Inflammatory macrophage treated with lipopolysaccharide for 4 hours (primary cell): ENCODE measurements around the gene RPAP2.
"Not testable (repeated sequence)": the region's sequence is repeated elsewhere in the genome, so short reads cannot be mapped to it uniquely, and the experiment has no call there.

Experiments used
- DNase-seq: peaks from one replicate; pipeline ENCODE4 v3.0.0-alpha.2; 2020

RPAP2 gene

DNA sequence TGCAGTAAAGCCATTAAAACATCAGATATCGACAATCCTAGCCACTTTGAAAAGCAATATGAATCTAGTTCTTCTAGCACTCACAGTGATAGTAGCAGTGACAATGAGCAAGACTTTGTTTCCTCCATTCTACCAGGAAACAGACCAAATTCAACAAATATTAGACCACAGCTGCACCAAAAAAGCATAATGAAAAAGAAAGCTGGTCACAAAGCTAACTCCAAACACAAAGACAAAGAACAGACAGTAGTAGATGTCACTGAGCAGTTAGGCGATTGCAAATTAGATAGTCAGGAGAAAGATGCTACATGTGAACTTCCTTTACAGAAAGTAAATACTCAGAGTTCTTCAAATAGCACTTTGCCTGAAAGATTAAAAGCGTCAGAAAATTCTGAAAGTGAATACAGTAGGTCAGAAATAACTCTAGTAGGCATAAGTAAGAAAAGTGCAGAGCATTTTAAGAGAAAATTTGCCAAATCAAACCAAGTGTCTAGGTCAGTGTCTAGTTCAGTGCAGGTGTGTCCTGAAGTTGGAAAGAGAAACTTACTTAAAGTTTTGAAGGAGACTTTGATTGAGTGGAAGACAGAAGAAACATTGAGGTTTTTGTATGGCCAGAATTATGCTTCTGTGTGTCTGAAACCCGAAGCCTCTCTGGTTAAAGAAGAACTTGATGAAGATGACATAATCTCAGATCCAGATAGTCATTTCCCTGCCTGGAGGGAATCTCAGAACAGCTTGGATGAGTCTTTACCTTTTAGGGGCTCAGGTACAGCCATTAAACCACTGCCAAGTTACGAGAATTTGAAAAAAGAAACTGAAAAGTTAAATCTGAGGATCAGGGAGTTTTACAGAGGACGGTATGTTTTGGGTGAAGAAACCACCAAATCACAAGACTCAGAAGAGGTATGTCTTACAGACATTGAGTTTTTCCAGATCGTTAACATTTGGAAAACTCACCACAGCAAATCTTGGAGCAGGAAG is 24.9 kb downstream of the RPAP2 start:
- no peak for DNase-seq

DNA sequence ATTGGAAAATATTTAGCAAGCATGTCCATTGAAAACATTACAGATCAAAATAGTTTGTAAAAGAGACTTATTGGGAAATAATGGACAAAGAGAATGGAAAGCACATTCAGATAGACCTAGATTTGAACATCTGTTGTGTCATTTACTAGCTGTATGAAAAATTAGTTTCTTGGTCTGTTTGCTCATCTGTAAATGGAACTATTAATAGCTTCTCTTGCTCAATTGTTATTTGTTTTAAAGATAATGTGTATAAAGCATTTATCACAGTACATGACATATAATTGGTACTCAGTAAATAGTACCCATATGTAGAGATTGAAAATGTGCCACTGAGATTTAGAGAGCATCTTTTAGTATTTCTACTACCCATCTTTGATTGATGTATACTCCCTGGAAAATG is 25.9 kb downstream of the RPAP2 start:
- no peak for DNase-seq

DNA sequence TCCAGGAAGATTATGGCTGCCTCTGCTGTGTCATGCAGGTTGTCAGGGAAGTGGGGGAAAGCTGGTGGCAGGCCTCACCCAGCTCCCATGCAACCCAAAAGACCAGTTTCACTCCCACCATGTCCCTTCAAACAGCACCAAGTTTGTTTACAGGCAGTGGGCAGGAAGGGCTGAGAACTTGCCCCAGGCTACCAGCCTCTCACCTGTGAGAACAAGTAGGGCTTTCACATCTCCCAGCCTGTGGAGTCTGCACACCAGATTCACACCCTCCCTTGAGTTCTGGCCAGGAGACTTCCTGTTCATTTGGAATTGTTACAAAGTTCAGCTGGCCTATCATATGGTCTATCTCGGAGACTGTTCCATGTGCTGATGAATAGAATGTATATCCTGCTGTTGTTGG is 27.8 kb downstream of the RPAP2 start:
- no peak for DNase-seq

GRCh38 chr1:92327794-92328193 is 28.9 kb downstream of the RPAP2 start:
- DNase-seq: no peak

DNA sequence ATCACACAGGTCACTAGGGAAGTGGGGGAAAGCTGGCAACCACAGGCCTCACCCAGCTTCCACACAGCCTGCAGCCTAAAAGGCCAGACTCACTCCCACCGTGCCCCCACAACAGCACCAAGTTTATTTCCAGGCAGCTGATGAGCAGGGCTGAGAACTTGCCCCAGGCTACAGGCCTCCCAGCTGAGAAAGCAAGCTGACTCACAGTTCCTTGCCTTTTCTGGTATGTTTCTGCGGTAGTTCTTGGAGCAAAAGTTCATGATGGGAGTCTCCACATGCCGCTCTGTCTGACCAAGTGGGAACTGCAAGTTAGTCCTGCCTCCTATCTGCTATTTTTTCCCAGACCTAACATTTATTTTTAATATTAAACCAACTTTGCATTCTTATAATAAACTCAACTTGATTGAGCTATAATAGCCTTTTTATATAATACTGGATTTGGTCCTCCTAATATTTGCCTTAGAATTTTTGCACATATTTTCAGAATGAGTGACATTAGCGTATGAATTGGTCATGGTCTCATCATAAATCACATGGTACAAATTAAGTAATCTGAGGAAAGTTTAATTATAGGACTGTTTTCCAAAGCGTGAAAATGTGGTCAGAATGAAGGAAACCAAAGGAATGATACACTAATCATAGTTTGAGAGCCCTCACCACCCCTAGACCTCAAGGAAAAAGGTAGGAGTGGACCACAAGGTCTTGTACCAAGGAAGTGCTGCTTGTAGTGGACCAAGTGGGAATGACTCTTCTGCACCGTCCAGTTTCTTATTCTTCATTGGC is 30.7 kb downstream of the RPAP2 start:
- DNase-seq: no peak

GRCh38 chr1:92333668-92334067 is 34.8 kb downstream of the RPAP2 start:
- no peak for DNase-seq

- DNase-seq: no peak
Observed at GRCh38 chr1:92340154-92340553, 41.3 kb downstream of the RPAP2 start.

- no peak for DNase-seq
Observed at GRCh38 chr1:92342401-92342800, 43.5 kb downstream of the RPAP2 start.

DNA sequence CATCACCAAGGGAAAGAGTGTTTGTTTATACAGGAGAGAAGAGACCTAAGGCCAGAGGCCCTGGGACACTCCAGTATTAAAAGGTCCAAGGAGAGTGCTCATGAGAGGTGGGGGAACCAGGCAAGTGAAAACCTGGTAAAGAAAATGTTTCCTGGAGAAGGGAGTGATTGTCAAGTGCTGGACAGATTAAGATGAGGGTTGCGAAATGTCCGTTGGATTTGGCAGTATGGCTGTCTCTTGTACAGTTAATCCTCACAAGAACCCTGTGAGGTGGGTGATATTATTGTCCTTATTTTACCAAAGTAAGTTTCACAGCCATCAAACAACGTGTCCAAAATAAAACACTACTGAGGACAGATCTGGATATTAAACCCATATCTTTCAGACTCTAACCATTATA is 44.2 kb downstream of the RPAP2 start:
- DNase-seq: no peak

- peak; percentile 35 for DNase-seq
Observed at GRCh38 chr1:92346866-92347640, 48.2 kb downstream of the RPAP2 start.

- DNase-seq: no peak
Observed at GRCh38 chr1:92352856-92353255, 54.0 kb downstream of the RPAP2 start.

GRCh38 chr1:92354259-92354658 is 55.4 kb downstream of the RPAP2 start:
- DNase-seq: no peak

GRCh38 chr1:92356956-92357355 is 58.1 kb downstream of the RPAP2 start:
- peak; percentile 41 for DNase-seq

GRCh38 chr1:92359382-92359781 is 60.5 kb downstream of the RPAP2 start:
- not testable (repeated sequence) for DNase-seq

DNA sequence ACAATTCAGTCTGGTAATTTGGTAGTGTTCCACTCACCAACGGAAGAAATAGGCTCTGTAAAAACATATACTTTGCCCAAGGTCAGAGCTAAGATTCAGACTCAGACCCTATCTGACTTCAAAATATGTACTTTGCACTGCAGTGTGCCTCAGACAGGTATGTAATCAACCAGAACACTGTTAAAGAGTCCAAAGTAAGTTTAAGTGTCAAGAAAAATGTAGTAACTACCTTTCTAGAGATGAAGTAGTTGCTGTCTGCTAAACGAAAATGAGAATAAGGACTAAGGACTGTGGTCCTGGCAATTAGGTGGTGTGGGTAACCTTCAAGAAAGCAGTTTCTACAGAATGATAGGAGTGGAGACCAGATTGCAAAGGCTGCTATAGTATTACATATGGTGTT is 61.1 kb downstream of the RPAP2 start:
- no peak for DNase-seq

GRCh38 chr1:92362970-92363369 is 64.1 kb downstream of the RPAP2 start:
- DNase-seq: no peak

- no peak for DNase-seq
Observed at GRCh38 chr1:92363401-92363800, 64.5 kb downstream of the RPAP2 start.

GRCh38 chr1:92365378-92366039 is 66.7 kb downstream of the RPAP2 start:
- no peak for DNase-seq

GRCh38 chr1:92366040-92366395 is 67.2 kb downstream of the RPAP2 start:
- DNase-seq: no peak

GRCh38 chr1:92367496-92367895 is 68.6 kb downstream of the RPAP2 start:
- no peak for DNase-seq

- no peak for DNase-seq
Observed at GRCh38 chr1:92372164-92372563, 73.3 kb downstream of the RPAP2 start.

DNA sequence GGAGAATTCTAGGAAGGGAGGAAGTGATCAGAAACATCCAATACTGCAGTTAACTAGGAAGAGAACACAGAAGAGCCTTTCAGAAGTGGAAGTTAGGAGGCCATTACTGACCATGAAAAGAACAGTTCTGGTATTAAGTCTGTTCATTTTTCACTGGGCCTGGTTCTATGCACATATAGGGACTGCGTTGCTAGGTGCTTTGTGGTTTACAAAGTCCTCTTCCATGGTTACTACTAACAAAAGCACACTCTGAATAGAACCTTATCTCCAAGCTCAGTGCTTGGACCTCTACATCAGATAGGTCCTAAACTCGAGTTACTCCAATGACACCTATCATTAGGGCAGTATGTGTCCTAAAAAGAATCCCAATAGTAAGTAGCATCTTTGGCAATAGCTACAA is 75.4 kb downstream of the RPAP2 start:
- no peak for DNase-seq

DNA sequence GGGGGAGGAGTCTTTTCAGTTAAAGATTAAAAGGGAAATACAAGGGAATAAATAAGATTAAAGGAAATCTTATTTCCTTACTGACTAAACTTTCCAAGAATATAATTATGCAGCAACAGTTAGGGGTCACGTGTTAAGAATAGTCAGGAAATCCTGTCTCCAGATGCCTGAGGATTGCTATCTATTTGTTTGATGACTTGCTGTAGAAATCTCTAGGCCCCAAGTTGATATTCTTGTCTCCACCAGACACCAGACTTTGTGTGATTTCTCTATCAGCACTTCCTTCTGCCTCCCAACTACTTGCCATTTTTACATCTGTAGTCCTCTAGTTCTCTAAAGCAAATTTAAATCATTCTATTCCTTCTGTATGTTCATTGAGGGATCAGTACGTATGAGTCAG is 77.5 kb downstream of the RPAP2 start:
- DNase-seq: no peak
